AG04450 (cell line): ENCODE measurements around the gene C5orf58. TPM values are rescaled to one million over a fixed set of nuclear protein-coding genes. Genes with fewer than 3 reads are reported as not detected.
"Not testable (repeated sequence)": the region's sequence is repeated elsewhere in the genome, so short reads cannot be mapped to it uniquely, and the experiment has no call there.

ENCODE experiments used
- CTCF ChIA-PET: fragments of 300-600, 350-600 bp; formaldehyde crosslinking; extraction: SDS; loops from one replicate; lab custom pipeline; 2022; ENCODE audit warnings: antibody characterized with exemption, inconsistent platforms; lab: Charles Lee
- POLR2A ChIA-PET: fragments of 350-600 bp; formaldehyde crosslinking; extraction: SDS; loops from one replicate; lab custom pipeline; 2021; ENCODE audit warnings: antibody characterized with exemption, inconsistent platforms; lab: Yijun Ruan, JAX
- DNase-seq: peaks from one replicate; pipeline ENCODE4 v3.0.0-alpha.2; 2011; ENCODE audit warnings: low read depth, low spot score
- H3K27ac ChIP-seq: one replicate; pipeline ENCODE4 v1.5.1; 2012; ENCODE audit warnings: low read depth, low read length, control low read depth
- H3K27me3 ChIP-seq: one replicate; pipeline ENCODE4 v1.6.0; 2012; ENCODE audit warnings: low read length; ENCODE audit not compliant: control insufficient read depth, insufficient read depth
- H3K4me3 ChIP-seq: 2 replicates; pipeline ENCODE4 v1.5.1; 2011; ENCODE audit warnings: mild to moderate bottlenecking, low read depth, low read length, control low read depth
- H3K9me3 ChIP-seq: 2 replicates; pipeline ENCODE4 v1.5.1; 2012; ENCODE audit warnings: low read length; ENCODE audit not compliant: control insufficient read depth, insufficient read depth
- CTCF ChIP-seq: IDR thresholded peaks from 2 replicates; pipeline ENCODE4 v1.5.1; 2011; ENCODE audit warnings: low read depth, low read length, control low read depth, inconsistent platforms
- polyA plus RNA-seq: library from polyadenylated mRNA; depleted of rRNA; stranded (reverse); fragments of >200 nt; gene quantifications from 2 replicates; pipeline ENCODE4 v1.2.3, GENCODE V29; 2011

C5orf58 gene
- polyA plus RNA-seq, 1 experiment: not detected

- no peaks in the 10 kb centered on the region for H3K27me3 ChIP-seq
- CTCF ChIA-PET: interaction anchor here (1.0 to 1.4 kb wide), 3 partner anchors 10 to 1249 kb away, joined by 3 to 6 read pairs (median 4); no protein-coding TSS in a partner anchor
- TF ChIP-seq CTCF: no peak
- POLR2A ChIA-PET: no interaction called here
- DNase-seq: no peak
- H3K27ac ChIP-seq: no peak overlapping the region
- H3K9me3 ChIP-seq: no peaks in the 10 kb centered on the region; the same call in 1 of the 2 replicates
- no peak overlapping the region for H3K4me3 ChIP-seq
Measured at GRCh38 chr5:170235876-170236864, 3.4 kb downstream of the C5orf58 start.

DNA sequence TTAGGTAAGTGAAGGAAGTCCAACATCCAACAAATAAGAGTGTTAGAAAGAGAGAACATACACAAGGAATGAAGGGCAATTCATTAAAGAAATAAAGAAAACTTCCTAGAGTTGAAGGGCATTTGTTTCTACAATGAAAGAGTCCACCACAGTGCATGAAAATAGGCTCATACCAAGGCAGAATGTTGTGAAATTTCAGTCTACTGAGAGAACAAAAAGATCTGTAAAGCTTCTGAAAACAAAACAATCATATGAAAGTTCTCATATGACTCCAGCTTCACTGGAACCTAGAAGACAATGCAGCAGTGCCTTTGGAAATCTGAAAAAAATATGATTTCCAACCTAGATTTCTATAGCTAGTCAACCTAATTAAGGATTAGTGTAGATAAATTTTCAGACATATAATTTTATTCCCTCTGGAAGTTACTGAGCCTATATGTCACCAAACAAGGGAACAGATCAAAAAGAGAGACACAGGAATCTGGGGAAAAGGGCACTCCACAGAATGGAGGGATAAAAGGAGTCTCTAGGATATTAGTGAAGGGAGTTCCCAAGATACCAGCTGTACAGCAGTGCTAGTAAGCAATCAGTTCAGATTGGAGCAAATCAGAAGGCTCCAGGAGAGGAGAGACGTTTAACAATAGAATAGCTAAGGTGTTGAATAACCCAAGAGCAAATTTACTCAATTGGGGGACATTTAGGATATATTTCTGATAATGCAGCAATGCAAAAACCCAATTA lies 5.8 kb downstream of the C5orf58 start:
- CTCF ChIA-PET: interaction anchor here (0.7 to 1.0 kb wide), 2 partner anchors 13 to 197 kb away, joined by 3 read pairs; no protein-coding TSS in a partner anchor
- H3K27ac ChIP-seq: no peak overlapping the region
- DNase-seq: no peak
- no peak for TF ChIP-seq CTCF
- no peaks in the 10 kb centered on the region for H3K27me3 ChIP-seq
- H3K9me3 ChIP-seq: no peaks in the 10 kb centered on the region
- POLR2A ChIA-PET: no interaction called here
- H3K4me3 ChIP-seq: no peak overlapping the region

DNA sequence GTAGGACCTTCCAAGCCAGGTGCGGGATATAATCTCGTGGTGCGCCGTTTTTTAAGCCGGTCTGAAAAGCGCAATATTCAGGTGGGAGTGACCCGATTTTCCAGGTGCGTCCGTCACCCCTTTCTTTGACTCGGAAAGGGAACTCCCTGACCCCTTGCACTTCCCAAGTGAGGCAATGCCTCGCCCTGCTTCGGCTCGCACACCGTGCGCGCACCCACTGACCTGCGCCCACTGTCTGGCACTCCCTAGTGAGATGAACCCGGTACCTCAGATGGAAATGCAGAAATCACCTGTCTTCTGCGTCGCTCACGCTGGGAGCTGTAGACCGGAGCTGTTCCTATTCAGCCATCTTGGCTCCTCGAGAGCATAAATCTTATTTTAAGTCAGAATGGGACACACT lies 12.7 kb downstream of the C5orf58 start:
- DNase-seq, POLR2A ChIA-PET, H3K27me3 ChIP-seq, H3K9me3 ChIP-seq, CTCF ChIA-PET, H3K27ac ChIP-seq, H3K4me3 ChIP-seq: not testable (repeated sequence)

DNA sequence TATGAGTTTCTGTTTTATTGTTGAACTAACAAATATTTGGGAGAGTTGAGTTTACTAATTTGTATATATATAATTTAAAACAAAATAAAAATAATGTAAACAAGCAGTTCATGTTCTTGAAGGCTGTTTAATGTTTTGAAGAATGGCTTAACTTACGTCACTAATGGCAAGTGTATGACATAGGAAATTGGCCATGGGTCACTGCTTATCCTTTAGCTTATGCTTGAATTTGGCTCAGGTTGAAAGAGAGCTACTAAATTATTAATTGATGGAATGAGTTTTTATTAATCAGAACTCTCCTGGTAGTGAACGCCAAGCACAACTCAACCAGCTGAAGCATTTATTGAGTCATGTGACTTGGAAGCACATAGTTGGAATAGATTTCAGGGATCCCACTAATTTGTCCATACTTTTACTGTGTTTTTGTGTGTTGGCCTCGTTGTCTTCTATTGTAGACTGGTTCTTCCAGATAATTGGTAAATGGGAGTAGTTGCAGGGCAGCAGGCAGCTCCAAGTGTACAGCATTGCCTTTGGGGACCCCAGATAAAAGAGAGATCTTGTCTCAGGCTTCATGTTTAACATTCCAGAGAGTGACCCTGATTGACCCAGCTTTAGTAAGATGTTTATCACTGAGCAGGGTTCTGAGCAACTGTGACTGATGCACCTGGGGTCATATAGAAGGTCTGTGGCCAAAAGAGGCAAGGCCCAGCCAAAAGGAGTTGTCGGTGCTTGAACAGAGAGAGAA lies 13.5 kb downstream of the C5orf58 start:
- no peaks in the 10 kb centered on the region for H3K9me3 ChIP-seq
- CTCF ChIA-PET: no interaction called here
- no peak for TF ChIP-seq CTCF
- POLR2A ChIA-PET: no interaction called here
- no peak overlapping the region for H3K4me3 ChIP-seq
- no peak for DNase-seq
- H3K27me3 ChIP-seq: no peaks in the 10 kb centered on the region
- no peak overlapping the region for H3K27ac ChIP-seq

- DNase-seq: no peak
- no peaks in the 10 kb centered on the region for H3K27me3 ChIP-seq
- no peak overlapping the region for H3K4me3 ChIP-seq
- no peak overlapping the region for H3K27ac ChIP-seq
- no peaks in the 10 kb centered on the region for H3K9me3 ChIP-seq
- POLR2A ChIA-PET: no interaction called here
- TF ChIP-seq CTCF: no peak
- CTCF ChIA-PET: no interaction called here
Measured at GRCh38 chr5:170247363-170247762, 14.6 kb downstream of the C5orf58 start.
